ENCODE measurements around the gene FOXN1.
"Not testable (repeated sequence)": the region's sequence is repeated elsewhere in the genome, so short reads cannot be mapped to it uniquely, and the experiment has no call there.

The FOXN1 gene

DNA sequence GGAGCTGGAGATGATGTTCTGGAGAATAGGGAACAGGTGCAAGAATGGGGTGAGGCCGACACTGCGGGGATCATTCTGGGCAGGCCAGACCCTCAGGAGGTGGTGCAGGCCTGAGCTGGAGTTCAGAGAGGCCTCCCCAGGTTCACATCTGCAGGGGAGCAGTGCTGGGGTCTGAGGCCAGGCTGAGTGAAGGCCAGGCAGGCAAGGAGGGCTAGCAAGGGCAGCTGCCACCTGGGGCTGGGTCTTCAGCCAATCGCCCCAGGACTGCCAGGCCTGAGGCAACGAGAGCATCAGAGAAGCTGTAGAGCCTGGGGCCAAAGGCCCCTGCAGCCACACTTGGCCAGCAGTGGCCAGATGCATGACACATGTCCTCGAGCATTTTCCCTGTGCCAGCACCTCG is 14.5 kb downstream of the FOXN1 start:
- ChIA-PET CTCF (interaction anchor here (1.2 to 2.9 kb wide), 6 partner anchors 9 to 27 kb away, joined by 3 to 15 read pairs (median 4); no protein-coding TSS in a partner anchor), POLR2A (interaction anchor here (0.6 kb wide), 1 partner anchor 36 kb away, joined by 3 read pairs; no protein-coding TSS in a partner anchor)
- no peak for DNase-seq (ENCODE audit: extremely low spot score)
- no peak for TF ChIP-seq CTCF (IDR thresholded peaks at IDR 0.05; ENCODE audit: control extremely low read depth, extremely low read depth, low read depth, missing control alignments)

DNA sequence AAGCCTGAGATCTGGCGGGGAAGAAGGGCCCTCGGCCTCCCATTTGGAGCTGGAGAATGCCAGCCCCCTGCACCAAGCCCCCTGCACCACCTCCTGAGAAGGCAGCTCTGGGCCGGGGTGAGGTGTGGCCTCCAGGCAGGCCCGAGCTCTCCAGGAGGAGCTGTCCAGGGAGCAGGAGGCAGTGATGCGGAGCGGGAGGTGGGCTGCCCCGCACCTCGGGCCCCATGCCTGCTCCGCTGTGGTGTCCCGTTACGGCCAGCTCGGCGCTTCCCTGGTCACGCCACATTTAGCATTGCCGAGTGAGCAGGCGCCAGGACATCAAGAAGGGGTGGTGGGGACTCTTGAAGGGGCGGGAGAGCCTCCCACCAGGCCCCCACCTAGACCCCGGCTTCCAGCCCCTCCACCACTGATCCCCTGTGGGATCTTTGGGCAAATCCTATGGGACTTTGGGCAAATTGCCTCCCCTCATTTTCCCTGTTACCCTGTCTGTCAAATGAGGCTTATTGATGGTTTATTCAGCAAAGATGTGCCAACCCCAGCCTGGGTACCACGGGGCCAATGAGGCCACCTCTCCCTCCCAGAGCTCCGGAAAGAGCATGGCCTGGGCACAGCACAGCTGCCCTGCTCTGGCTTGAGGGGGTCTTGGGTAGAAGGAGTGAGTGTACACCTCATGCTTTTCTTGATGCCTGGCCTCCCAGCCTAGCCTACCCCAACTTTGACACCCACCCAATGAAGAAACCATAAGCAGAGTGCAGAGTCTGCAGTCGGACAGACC is 15.3 kb downstream of the FOXN1 start:
- POLR2A ChIA-PET = no interaction called here
- CTCF ChIA-PET = interaction anchor here (1.3 to 2.9 kb wide), 4 partner anchors 8 to 27 kb away, joined by 3 to 15 read pairs (median 7); no protein-coding TSS in a partner anchor
- DNase-seq (ENCODE audit: extremely low spot score) = no peak
- TF ChIP-seq CTCF (IDR thresholded peaks at IDR 0.05; ENCODE audit: control extremely low read depth, extremely low read depth, low read depth, missing control alignments) = no peak

- POLR2A ChIA-PET; DNase-seq (ENCODE audit: extremely low spot score); CTCF ChIA-PET: not testable (repeated sequence)
These were observed 16.1 kb downstream of the FOXN1 start for GRCh38 chr17:28522281-28522680.

DNA sequence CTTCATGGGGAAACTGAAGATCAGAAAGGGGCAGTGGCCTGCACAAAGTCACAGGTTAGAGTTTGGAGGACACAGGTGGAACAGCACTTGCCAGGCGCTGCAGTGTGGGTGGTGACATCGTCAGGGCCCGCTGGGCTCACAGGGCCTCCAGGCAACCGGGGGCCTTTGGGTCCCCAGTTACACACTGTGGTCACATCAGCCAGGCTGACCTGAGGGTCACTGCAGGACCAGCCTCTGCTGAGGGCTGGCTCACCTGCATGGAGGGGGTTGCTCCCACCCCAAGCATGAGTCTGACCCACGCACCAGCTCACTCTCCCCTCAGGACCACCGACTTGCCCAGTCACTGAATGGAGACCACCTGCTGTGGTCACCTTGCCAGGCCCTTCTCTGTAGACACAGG is 17.0 kb downstream of the FOXN1 start:
- CTCF ChIA-PET = no interaction called here
- POLR2A ChIA-PET = no interaction called here
- no peak for DNase-seq (ENCODE audit: extremely low spot score)

DNA sequence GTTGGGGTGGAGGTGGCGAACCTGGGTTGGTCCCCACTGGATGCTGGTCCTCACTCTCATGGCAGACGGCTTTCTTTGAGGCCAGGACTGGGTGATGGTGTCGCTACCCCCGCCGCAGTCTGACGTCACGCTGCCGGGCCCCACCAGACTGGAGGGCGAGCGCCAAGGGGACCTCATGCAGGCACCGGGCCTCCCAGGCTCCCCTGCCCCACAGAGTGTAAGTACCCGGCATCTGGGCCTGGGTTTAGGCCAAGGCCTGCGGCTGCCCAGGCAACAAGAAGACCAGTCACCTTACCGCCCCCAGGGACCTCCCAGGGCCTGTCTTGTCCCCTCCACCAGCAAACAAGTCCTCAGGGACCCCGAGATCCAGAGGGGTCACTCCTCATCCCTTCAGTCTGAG is 17.7 kb downstream of the FOXN1 start:
- DNase-seq (ENCODE audit: extremely low spot score) = no peak
- POLR2A ChIA-PET = no interaction called here
- CTCF ChIA-PET = no interaction called here
- no peak for TF ChIP-seq CTCF (IDR thresholded peaks at IDR 0.05; ENCODE audit: control extremely low read depth, extremely low read depth, low read depth, missing control alignments)

More for the DNA sequence above, 17.0 kb downstream of the FOXN1 start:
- TF ChIP-seq CTCF (IDR thresholded peaks at IDR 0.05; ENCODE audit: control extremely low read depth, extremely low read depth, low read depth, missing control alignments) = no peak

DNA sequence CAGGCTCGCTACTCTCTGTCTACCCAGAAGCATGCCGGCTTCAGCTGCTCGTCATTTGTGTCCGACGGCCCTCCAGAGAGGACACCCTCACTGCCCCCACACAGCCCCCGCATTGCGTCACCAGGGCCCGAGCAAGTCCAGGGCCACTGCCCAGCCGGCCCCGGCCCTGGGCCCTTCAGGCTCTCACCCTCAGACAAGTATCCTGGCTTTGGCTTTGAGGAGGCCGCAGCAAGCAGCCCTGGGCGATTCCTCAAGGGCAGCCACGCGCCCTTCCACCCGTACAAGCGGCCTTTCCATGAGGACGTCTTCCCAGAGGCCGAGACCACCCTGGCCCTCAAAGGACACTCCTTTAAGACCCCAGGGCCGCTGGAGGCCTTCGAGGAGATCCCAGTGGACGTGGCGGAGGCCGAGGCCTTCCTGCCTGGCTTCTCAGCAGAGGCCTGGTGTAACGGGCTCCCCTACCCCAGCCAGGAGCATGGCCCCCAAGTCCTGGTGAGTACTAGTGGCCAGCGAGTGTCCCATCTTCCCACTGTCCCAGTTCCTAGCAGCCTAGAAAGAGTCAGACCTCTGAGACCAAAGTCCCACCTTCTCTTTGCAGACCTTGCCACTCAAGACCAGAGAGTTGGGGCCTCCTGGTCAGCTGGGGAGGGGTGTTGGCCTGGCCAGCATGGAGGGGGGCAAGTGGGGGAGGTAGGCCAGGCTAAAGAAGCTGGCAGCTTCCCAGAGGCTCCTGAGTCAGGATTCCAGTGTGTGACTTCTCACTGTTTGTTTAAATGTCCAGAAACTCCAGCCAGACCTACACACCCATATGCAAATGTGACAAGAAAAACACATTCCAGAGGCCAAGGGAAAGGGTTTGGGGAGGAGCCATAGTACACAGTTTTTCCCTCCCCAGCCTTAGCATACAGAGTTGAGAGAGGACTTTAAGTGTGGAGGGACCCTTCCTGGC is 18.6 kb downstream of the FOXN1 start:
- ChIA-PET POLR2A (no interaction called here), CTCF (interaction anchor here (5.8 kb wide), 1 partner anchor 16 kb away, joined by 25 read pairs; no protein-coding TSS in a partner anchor)
- DNase-seq (ENCODE audit: extremely low spot score) = no peak
- no peak for TF ChIP-seq CTCF (IDR thresholded peaks at IDR 0.05; ENCODE audit: control extremely low read depth, extremely low read depth, low read depth, missing control alignments)
